GM19351 (cell line): Measurements from ENCODE around the gene ANGPT4.
A peak's percentile ranks its signal among the peaks of the same experiment; 100 is the strongest.

Source experiments
- ATAC-seq: cut with Tn5 transposase; IDR thresholded peaks from one replicate; pipeline ENCODE4 v1.9.1; 2021; ENCODE audit warnings: mild to moderate bottlenecking, moderate library complexity; ENCODE audit not compliant: unreplicated experiment

Gene ANGPT4

GRCh38 chr20:845941-846893 is 69.9 kb downstream of the ANGPT4 start:
- no peak for ATAC-seq

GRCh38 chr20:845226-845868 is 70.8 kb downstream of the ANGPT4 start:
- ATAC-seq: no peak

- ATAC-seq: peak; percentile 94
Measured at GRCh38 chr20:844473-845225, 71.5 kb downstream of the ANGPT4 start.

GRCh38 chr20:843912-844311 is 72.2 kb downstream of the ANGPT4 start:
- no peak for ATAC-seq

DNA sequence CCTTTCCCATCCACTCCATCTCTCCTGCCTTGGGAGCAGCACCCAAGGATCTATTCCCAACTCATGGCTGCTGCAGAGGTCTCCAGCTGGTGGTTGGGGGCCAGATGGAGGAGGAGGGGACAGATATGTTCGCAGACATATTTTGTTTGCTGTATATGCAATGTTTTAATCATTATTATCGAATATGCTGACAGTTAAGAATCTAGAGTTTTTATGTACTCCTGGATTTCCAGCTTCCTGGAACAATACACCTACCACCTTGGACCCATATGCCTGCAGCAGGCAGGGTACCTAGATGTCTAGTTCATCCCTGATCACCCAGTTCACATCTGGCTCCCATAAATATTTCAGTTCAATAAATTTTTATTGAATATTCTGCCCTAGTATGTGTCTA is 73.6 kb downstream of the ANGPT4 start:
- ATAC-seq: no peak

DNA sequence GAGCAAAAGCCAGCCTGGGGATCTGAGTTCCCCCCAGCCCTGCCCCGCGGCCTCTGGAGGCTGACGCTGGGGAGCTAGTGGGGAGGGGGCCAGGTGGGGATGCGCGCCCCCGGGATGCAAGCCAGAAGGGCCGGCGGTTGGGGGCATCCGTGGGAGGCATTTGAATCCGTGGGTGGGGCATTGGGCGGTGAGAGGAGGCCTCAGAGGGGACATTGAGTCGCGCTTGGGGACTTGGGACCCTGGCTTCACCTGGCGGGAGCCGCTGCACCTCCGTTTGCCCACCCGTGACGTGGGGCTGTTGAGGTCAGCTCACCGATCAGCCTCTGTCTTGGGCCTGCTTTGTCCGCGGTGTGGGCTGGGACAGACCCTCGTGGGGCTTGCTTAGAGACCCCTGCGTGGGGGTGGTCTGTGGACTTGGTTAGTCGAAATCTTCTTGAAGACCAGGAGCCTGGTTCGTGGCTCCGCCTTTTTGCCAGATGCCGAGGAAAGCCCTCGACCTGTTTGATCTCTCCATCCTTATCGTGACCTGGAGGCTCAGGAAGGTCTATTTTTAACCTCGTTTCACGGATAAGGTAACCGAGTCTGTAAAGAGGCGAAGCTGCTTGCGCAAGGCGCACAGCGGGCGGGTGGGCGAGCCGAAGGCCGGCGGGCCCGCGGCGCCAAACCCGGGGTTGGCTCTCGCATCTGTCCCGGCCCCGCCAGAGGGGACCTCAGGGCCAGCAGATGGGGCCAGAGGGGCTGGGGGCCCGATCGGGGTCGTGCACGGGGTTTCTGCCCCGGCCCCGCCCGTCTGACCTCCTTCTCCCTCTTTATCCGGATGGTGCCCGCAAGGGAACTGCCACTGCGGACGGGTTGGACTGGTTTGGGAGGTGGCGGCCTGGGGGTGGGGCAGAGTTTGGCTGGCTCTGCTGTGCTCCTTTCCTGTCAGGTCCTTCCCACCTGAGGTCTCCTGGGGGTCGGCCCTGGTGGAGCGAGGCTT is 74.3 kb downstream of the ANGPT4 start:
- ATAC-seq: no peak

- ATAC-seq: no peak
Measured at GRCh38 chr20:840858-841567, 75.1 kb downstream of the ANGPT4 start.

DNA sequence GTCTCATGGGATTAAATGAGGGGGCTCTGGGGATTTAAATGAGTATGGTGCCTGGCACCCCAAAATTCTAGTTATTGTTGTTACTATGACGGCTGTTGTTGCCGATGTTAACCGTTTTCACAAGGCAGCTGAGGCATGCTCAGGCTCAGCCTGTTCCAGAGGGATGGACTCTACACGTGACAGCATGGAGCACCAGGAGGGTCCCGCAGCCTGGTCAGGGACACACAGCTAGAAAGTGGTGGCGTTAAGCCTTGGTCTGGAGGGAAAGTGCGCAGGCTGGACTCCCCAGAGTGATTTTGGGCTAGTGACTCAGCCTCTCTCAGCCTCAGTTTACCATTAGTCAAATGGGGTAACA is 75.7 kb downstream of the ANGPT4 start:
- no peak for ATAC-seq

DNA sequence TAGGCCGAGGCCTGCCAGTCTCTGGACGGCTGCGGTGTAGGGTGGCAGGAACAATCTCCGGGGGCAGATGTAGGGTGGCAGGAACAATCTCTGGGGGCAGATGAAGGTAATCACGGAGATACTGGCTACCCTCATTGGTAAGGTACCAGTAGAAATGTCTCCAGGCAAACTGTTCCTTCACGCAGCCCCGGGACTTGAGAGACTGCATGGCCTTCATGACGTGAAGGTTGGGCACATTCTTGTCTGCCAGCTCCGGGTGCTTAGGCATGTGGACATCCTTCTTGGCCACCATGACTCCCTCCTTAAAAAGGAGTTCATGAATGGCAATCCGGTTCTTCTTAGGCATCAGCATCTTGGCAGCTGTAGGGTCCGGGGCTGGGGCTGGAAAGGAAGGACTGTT is 76.5 kb downstream of the ANGPT4 start:
- ATAC-seq: no peak

- no peak for ATAC-seq
Measured at GRCh38 chr20:839015-839414, 77.1 kb downstream of the ANGPT4 start.

- ATAC-seq: no peak
Measured at GRCh38 chr20:836190-836589, 79.9 kb downstream of the ANGPT4 start.

DNA sequence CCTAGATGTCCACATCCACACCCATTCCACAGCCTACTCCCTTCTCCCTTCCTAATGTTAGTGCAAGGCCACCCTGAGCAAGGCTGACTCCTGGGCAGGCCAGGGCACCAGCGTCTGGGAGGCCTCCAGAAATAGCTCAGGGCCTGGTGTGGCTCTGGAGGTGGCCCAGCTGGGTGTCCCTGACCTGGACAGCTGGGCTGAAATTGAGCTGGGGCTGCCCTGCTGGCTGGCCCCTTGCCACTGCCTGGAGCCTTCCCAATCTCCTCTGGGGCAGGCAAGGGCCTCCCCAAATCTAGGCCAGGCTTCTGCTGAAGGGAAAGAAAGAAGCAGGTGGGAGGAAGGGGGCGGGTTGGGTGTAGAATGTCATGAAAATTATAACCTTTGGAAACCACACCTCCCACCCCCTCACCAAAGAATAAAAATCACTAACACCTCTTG is 80.5 kb downstream of the ANGPT4 start:
- ATAC-seq: no peak

DNA sequence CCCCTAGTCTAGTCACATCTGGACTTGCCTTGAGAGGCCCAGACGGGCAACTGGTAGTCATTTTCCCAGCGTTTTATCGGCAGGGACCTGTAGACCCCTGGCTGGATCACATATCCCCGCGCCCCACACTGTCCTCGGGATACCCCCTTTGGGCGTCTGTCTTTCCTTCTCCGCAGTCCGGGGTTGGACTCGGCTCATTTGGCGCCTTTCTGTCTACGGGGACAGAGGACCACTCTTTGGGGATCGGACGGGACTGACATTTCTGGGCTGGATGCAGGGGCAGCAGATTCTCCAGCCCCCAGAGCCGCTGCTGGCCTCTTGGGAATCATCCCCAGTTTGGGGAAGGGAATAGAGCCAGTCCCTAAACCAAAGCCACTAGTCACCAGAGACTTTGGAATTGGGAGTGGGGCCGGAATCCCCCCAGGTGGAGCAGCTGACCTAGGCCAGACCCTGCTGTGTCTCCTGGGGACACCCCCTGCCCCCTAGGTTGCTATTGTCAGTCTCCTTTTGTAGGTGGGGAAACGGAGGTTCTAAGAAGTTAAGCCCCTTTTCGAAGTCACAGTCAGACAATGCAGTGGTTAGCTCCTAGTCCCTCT is 81.9 kb downstream of the ANGPT4 start:
- ATAC-seq: no peak

DNA sequence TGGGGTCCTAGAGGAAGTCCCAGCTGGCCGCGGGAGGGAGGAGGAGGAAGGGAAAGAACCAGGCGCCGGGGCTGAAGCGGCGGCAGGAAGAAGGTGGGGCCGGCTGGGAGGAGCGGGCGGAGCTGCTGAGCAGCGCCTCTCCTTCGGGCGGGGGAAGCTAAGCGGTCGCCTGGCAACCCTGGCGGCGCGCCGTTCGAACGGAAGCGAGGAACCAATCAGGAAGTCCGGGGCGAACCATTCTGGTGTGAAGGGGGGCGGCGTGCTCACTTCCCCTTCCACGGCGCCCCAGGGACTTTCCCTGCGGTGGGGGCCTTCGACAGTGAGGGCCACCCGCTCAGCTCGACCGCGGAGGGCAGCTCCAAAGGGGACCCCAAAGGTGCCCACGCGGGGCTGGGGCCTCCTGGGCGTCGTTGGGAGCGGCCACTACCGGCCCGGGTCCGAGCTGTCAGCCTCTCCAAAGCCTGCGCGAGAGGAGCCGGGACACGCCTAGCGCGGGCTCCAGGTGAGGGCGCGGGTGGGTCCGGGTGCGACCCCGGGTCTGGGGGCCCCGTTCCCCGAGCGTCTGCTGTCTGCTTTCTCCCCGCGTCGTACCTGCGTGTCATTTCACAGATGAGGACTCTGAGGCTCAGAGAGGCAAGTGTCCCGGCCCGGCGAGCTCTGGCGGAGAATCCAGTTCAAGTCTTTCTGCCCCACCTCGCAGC is 82.5 kb downstream of the ANGPT4 start, which contains the start of gene FAM110A:
Gene FAM110A, plus strand, starts transcription at position 266 of the 701 bp plus-strand sequence. CDS start 11,090 bp downstream, outside the sequence.
- ATAC-seq: peak; percentile 92

DNA sequence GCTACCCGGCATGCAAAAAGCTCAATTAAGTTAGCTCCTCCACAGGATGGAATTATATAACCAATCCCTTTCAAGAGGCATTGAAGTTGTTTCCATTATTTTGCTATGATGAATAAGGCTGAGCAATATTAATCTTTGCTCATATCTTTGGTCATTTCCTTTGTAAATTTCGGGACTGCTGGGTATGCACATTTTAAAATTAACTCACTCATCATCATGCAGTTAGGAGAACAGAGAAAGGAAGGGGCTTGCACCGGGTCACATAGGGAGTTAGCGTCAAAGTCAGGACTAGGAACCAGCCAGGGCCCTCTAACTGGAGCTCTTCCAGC is 83.0 kb downstream of the ANGPT4 start:
- ATAC-seq: peak; percentile 17

- ATAC-seq: no peak
Measured at GRCh38 chr20:831956-832355, 84.2 kb downstream of the ANGPT4 start.

DNA sequence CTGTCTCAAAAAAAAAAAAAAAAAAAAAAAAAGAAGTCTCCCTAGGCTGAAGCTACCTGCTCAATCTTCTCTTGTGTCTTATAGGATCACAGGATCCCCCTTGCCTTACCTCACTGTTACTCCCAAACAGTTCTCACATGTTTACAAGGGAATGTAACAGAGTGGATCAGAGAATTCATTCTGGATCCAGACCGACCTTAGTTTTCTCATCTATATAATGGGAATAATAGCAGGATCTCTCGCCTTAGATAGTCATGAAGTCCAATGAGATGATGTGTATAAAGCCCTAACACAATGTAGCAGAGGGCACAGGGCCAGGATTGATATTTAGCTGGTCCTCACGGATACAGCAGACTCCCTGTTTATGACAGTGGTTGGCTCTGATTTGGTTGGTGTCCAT is 84.9 kb downstream of the ANGPT4 start:
- no peak for ATAC-seq

DNA sequence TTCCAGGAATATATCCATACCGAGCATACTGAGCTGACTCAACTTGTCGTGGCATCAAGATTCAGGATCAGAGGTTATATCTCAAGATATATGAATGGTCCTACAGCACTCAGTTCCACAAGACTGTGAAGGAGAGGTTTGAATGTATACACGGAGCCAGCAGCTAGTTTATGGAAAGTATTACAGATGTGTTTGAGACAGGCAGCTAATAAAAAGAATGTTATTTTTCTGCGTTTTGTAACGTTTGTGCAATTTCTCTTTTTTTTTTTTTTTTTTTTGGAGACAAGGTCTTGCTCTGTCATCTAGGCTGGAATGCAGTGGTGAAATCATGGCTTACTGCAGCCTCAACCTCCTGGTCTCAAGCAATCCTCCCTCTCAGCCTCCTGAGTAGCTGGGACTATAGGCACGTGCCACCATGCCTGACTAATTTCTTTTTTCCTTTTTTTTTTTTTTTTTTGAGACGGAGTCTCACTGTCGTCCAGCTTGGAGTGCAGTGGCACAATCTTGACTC is 86.1 kb downstream of the ANGPT4 start:
- ATAC-seq: no peak

GRCh38 chr20:829551-829950 is 86.6 kb downstream of the ANGPT4 start:
- ATAC-seq: no peak
